WERI-Rb-1 (cell line): ENCODE measurements around the gene B4GALT2.

Source experiments
- DNase-seq: peaks from one replicate; pipeline ENCODE4 v3.0.0-alpha.2; 2020
- H3K27ac ChIP-seq: fragments of 250-450 bp; sonication (Bioruptor Pico); 2 replicates; pipeline ENCODE4 v1.5.1; 2020; ENCODE audit warnings: mild to moderate bottlenecking, moderate library complexity
- H3K27me3 ChIP-seq: fragments of 250-450 bp; sonication (Bioruptor Pico); 2 replicates; pipeline ENCODE4 v1.5.1; 2021; ENCODE audit warnings: mild to moderate bottlenecking, low read depth, moderate library complexity; ENCODE audit not compliant: insufficient read depth, severe bottlenecking
- H3K36me3 ChIP-seq: fragments of 250-450 bp; sonication (Bioruptor Pico); 2 replicates; pipeline ENCODE4 v1.5.1; 2020; ENCODE audit warnings: mild to moderate bottlenecking, moderate library complexity
- H3K4me3 ChIP-seq: 2 replicates; pipeline ENCODE4 v1.5.1; 2011; ENCODE audit warnings: low read depth, mild to moderate bottlenecking, control low read depth, low read length
- H3K9me3 ChIP-seq: fragments of 250-450 bp; sonication (Bioruptor Pico); 2 replicates; pipeline ENCODE4 v1.5.1; 2021; ENCODE audit warnings: mild to moderate bottlenecking, moderate library complexity; ENCODE audit not compliant: severe bottlenecking
- TF ChIP-seq, protein P1 (sequence below): IDR thresholded peaks from 2 replicates; pipeline ENCODE4 v1.5.1; 2011; ENCODE audit warnings: low read depth, mild to moderate bottlenecking, control low read depth, inconsistent platforms, low read length

Gene B4GALT2

DNA sequence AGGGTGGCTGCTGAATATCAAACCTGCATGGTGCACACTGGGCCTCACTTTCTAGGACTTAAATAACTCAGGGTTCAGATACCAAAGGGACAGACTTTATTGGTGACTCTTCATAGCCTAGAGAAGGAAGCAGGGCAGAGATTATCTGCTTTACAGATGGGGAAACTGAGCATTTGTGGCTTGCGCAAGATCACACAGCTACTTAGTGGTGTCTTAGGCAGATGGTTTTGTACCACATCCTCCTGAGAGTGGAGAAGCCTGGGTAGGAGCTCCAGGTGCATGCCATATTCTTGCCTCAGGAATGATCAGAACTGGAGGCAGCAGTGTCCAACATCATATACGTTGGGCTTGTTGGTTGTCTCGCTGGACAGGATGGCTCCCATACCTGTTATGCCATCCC lies 16.0 kb upstream of the B4GALT2 start:
- DNase-seq: no peak
- no peaks in the 10 kb centered on the region for H3K27me3 ChIP-seq
- no peaks in the 10 kb centered on the region for H3K9me3 ChIP-seq
- peaks cover 74% of the 10 kb centered on the region for H3K36me3 ChIP-seq
- no peak overlapping the region for H3K27ac ChIP-seq
- TF ChIP-seq, protein P1, sequence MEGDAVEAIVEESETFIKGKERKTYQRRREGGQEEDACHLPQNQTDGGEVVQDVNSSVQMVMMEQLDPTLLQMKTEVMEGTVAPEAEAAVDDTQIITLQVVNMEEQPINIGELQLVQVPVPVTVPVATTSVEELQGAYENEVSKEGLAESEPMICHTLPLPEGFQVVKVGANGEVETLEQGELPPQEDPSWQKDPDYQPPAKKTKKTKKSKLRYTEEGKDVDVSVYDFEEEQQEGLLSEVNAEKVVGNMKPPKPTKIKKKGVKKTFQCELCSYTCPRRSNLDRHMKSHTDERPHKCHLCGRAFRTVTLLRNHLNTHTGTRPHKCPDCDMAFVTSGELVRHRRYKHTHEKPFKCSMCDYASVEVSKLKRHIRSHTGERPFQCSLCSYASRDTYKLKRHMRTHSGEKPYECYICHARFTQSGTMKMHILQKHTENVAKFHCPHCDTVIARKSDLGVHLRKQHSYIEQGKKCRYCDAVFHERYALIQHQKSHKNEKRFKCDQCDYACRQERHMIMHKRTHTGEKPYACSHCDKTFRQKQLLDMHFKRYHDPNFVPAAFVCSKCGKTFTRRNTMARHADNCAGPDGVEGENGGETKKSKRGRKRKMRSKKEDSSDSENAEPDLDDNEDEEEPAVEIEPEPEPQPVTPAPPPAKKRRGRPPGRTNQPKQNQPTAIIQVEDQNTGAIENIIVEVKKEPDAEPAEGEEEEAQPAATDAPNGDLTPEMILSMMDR: no peak
- H3K4me3 ChIP-seq: no peak overlapping the region

- H3K27ac ChIP-seq: no peak overlapping the region
- no peaks in the 10 kb centered on the region for H3K27me3 ChIP-seq
- H3K9me3 ChIP-seq: no peaks in the 10 kb centered on the region
- no peak for DNase-seq
- TF ChIP-seq, protein P1: no peak
- H3K36me3 ChIP-seq: peaks cover 65% of the 10 kb centered on the region
- H3K4me3 ChIP-seq: no peak overlapping the region
Observed at GRCh38 chr1:43963890-43964289, 15.1 kb upstream of the B4GALT2 start.

DNA sequence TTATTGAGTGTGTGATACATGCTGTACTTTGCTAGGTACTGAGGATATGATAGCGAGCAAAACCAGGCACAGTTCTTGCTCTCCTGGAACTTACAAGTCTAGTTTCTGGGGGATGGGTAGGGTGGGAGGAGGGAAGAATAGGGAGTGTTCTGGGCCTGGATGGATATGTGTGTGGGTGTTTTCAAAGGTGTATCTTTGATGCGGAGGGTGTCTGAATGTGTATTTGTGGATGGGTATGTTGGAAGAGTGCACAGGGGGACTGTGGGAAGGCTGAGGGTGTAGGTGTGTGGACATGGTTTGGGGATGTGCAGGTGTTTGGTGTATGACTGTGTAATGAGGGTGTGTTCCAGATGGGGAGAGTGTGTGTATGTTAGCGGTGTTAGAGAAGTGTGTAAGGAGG lies 13.7 kb upstream of the B4GALT2 start:
- peaks cover 51% of the 10 kb centered on the region for H3K36me3 ChIP-seq
- H3K27ac ChIP-seq: no peak overlapping the region
- TF ChIP-seq, protein P1: no peak
- no peak for DNase-seq
- no peak overlapping the region for H3K4me3 ChIP-seq
- no peaks in the 10 kb centered on the region for H3K9me3 ChIP-seq
- no peaks in the 10 kb centered on the region for H3K27me3 ChIP-seq

DNA sequence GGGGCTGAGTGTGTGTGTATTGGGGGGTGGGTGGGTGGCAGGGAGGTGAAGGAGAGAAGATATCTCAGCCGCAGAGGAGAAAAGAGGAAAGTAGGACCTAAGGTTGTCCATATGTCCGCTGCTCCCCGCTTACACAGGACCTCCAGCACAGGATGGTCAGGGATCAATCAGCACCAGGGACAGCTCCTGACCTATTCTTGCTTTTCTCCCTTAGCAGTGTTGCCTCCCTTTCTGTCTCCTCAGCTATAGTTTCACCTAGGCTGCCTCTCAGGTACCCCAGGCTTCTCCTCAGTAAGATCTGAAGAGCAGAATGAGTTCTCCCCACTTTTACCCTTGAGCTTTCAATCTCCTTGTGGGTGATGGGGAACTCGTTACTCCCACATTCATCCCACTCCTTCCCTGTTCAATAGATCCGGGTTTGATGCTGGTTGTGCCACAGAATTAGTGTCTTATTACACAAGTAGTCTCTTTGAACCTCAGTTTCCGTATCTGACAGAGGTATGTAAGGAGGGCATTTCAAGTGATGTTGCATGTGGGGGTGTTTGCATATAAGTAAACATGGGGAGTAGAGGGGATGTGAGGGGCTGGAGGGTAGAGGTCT lies 10.6 kb upstream of the B4GALT2 start:
- TF ChIP-seq, protein P1: no peak
- DNase-seq: no peak
- no peaks in the 10 kb centered on the region for H3K27me3 ChIP-seq
- H3K36me3 ChIP-seq: peaks cover 41% of the 10 kb centered on the region
- no peak overlapping the region for H3K4me3 ChIP-seq
- no peaks in the 10 kb centered on the region for H3K9me3 ChIP-seq
- no peak overlapping the region for H3K27ac ChIP-seq

DNA sequence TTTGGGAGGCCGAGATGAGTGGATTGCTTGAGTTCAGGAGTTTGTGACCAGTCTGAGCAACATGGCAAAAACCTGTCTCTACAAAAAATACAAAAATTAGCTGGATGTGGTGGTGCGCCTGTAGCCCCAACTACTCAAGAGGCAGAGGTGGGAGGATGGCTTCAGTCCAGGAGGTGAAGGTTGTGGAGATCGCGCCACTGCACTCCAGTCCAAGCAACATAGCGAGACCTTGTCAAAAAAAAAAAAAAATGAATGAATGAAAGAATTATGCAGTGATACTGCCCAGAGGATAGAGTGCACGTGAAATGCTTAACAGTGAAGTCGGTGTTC lies 9.6 kb upstream of the B4GALT2 start:
- TF ChIP-seq, protein P1: no peak
- H3K27me3 ChIP-seq: no peaks in the 10 kb centered on the region
- H3K27ac ChIP-seq: no peak overlapping the region
- peaks cover 38% of the 10 kb centered on the region for H3K36me3 ChIP-seq
- no peaks in the 10 kb centered on the region for H3K9me3 ChIP-seq
- peak overlapping the region; percentile 13 for H3K4me3 ChIP-seq
- no peak for DNase-seq
